Ovary (tissue), 9 donors: ENCODE results near the gene DSC2. TPM values are rescaled to one million over a fixed set of nuclear protein-coding genes. Genes with fewer than 3 reads are reported as not detected.

Experiments
- DNase-seq, 5 donors: peaks; one replicate each; pipeline ENCODE4 v3.0.0-alpha.2; 2019 to 2020
- H3K27ac ChIP-seq, 2 donors: fragments of 200-600 bp; one replicate each; pipeline versions ENCODE4 v1.5.1 to v1.8.0; 2019 to 2022
- H3K27me3 ChIP-seq: fragments of 200-600 bp; one replicate; pipeline ENCODE4 v1.8.0; 2022
- H3K36me3 ChIP-seq: fragments of 200-600 bp; sonication (generic); one replicate; pipeline ENCODE4 v1.5.1; 2019
- H3K4me1 ChIP-seq: one replicate; pipeline ENCODE4 v1.8.1; 2013; ENCODE audit warnings: mild to moderate bottlenecking, moderate library complexity; ENCODE audit not compliant: insufficient read depth
- H3K4me3 ChIP-seq: fragments of 200-600 bp; sonication (generic); one replicate; pipeline ENCODE4 v1.5.1; 2017
- H3K9me3 ChIP-seq, 2 donors: fragments of 200-600 bp in 1 of 2; sonication (generic) in 1 of 2; one replicate each; pipeline versions ENCODE4 v1.5.1 to v1.8.1; 2013 to 2019; ENCODE audit warnings: mild to moderate bottlenecking in 1 of 2, moderate library complexity in 1 of 2
- CTCF ChIP-seq, 3 donors: fragments of 450-650 bp in 2 of 3; fragments of 200-600 bp in 1 of 3; IDR thresholded peaks; one replicate each; pipeline versions ENCODE4 v1.5.1 to v1.8.0; 2016 to 2022; ENCODE audit warnings: antibody characterized with exemption in 3 of 3, mild to moderate bottlenecking in 1 of 3
- EP300 ChIP-seq: sonication (generic); formaldehyde crosslinking; IDR thresholded peaks from one replicate; pipeline ENCODE4 v1.6.1; 2017; ENCODE audit warnings: antibody characterized with exemption
- POLR2A ChIP-seq: fragments of 450-650 bp; IDR thresholded peaks from one replicate; pipeline ENCODE4 v1.6.1; 2017; ENCODE audit warnings: antibody characterized with exemption, mild to moderate bottlenecking, moderate library complexity
- WGBS, 3 donors: extraction: QIAGEN DNeasy Blood & Tissue Kit in 1 of 3; methylation state at CpG; one replicate each; pipeline versions ENCODE4 v1.1.5 to v1.1.7; 2013 to 2017; 5-methylcytosine and 5-hydroxymethylcytosine counted together
- intact Hi-C, 4 donors: fragments of 100-400 bp; cut with DNase I; formaldehyde crosslinking; loops; one replicate each; pipeline versions ENCODE4 v1.11.0 to v1.15.1; 2022 to 2023
- polyA plus RNA-seq, 2 donors: library from polyadenylated mRNA; stranded (reverse); fragments of 200-250 nt in 1 of 2; fragments of 350-450 nt in 1 of 2; fragmentation: Illumina TruSeq in 1 of 2; extraction: RNeasy Lipid Tissue Mini Kit (QIAGEN cat#74804) in 1 of 2; gene quantifications; one replicate each; pipeline ENCODE4 v1.2.3, GENCODE V29; 2013 to 2014
- total RNA-seq, 7 donors: library from RNA; depleted of rRNA in 2 of 7; stranded (reverse); fragments of >200 nt in 2 of 7; fragmentation: NEBNext Ultra II Directional in 3 of 7; extraction: Animal tissue kit (Norgen Biotek cat#: 25700) in 3 of 7; gene quantifications; one replicate each; pipeline versions ENCODE4 v1.1.0 to v1.2.4, GENCODE V29; 2016 to 2023
- donor health status: DM: no; HTN: no; CAD: no; lungs with moderate emphysema.
- donor health status: DM: no; HTN: no; CAD: no.
- donor health status: Bipolar disorder and iron deficiency.
- donor health status: DM: yes; HTN: yes; CAD: no.
- donor health status: DM: no; HTN: no; CAD: no.
- donor health status: DM: yes; HTN: yes; CAD: no.

DSC2 gene
- total and polyA plus RNA-seq, 9 donors = 0.73 to 12.6 (median 2.5) TPM

GRCh38 chr18:31065036-31065773 is 37.0 kb downstream of the DSC2 start:
- Histone ChIP-seq H3K36me3 (no peaks in the 10 kb centered on the region), H3K4me1 (no peaks in the 10 kb centered on the region), H3K4me3 (no peak overlapping the region), H3K27me3 (no peaks in the 10 kb centered on the region), H3K27ac (no peak overlapping the region), H3K9me3 (no peaks in the 10 kb centered on the region)
- no peak for DNase-seq
- TF ChIP-seq CTCF (IDR thresholded peaks at IDR 0.05) (no peak), POLR2A (no peak), EP300 (no peak)
- intact Hi-C loops = no loop called here
- WGBS, 3 donors = 77 to 86% (median 84%) methylated on average over 6 of the region's 6 CpGs

GRCh38 chr18:31064130-31064529 is 38.1 kb downstream of the DSC2 start:
- Histone ChIP-seq H3K27me3 (no peaks in the 10 kb centered on the region), H3K9me3 (no peaks in the 10 kb centered on the region), H3K36me3 (no peaks in the 10 kb centered on the region), H3K4me3 (no peak overlapping the region), H3K27ac (no peak overlapping the region), H3K4me1 (no peaks in the 10 kb centered on the region)
- intact Hi-C loops = no loop called here
- 34 to 61% (median 50%) methylated on average over 1 of the region's 1 CpG for WGBS, 3 donors
- TF ChIP-seq CTCF (IDR thresholded peaks at IDR 0.05) (no peak), POLR2A (no peak), EP300 (no peak)
- DNase-seq = no peak

- H3K4me3 ChIP-seq = no peak overlapping the region
- TF ChIP-seq CTCF (IDR thresholded peaks at IDR 0.05) = no peak
- WGBS, 3 donors = 50 to 56% (median 51%) methylated on average over 4 of the region's 4 CpGs
- no peak overlapping the region for H3K27ac ChIP-seq
- no peaks in the 10 kb centered on the region for H3K36me3 ChIP-seq
- H3K27me3 ChIP-seq = no peaks in the 10 kb centered on the region
- intact Hi-C loops = no loop called here
- no peak for DNase-seq
- H3K9me3 ChIP-seq = no peaks in the 10 kb centered on the region
- no peaks in the 10 kb centered on the region for H3K4me1 ChIP-seq
Measured at GRCh38 chr18:31061945-31062344, 40.3 kb downstream of the DSC2 start.

- H3K4me1 ChIP-seq = no peaks in the 10 kb centered on the region
- no peak for DNase-seq
- H3K36me3 ChIP-seq = no peaks in the 10 kb centered on the region
- 94 to 98% (median 96%) methylated on average over 3 of the region's 3 CpGs for WGBS, 3 donors
- intact Hi-C loops = no loop called here
- no peak overlapping the region for H3K4me3 ChIP-seq
- no peak overlapping the region for H3K27ac ChIP-seq
- TF ChIP-seq EP300 (no peak), POLR2A (no peak), CTCF (IDR thresholded peaks at IDR 0.05) (no peak)
- no peaks in the 10 kb centered on the region for H3K27me3 ChIP-seq
- no peaks in the 10 kb centered on the region for H3K9me3 ChIP-seq
Measured at GRCh38 chr18:31058897-31059296, 43.3 kb downstream of the DSC2 start.
